HG03060 (cell line): ENCODE data around the gene SIL1.
"Not testable (repeated sequence)": the region's sequence is repeated elsewhere in the genome, so short reads cannot be mapped to it uniquely, and the experiment has no call there.

ENCODE experiments used
- ATAC-seq: cut with Tn5 transposase; IDR thresholded peaks from one replicate; pipeline ENCODE4 v1.9.1; 2021; ENCODE audit warnings: low read depth, moderate number of reproducible peaks; ENCODE audit not compliant: unreplicated experiment

Gene SIL1

DNA sequence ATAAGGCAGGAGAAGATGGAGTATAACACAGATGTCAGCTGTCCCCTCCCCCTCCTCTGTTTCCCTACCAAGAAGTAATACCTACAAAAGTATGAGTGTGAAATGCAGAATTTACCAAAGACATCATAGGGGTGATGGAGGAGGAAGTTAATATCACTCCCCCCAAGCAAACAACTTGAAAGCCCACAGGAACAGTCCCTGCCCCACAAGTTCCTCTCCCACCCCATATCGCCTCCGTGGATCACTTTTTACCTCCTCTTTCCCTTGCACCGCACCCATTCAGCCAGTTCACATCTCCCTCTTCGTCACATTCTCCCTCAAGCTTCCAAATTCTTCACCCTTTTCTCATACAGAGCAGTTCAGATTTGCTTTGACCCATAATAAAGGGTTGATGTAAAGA lies 7.0 kb upstream of the SIL1 start:
- no peak for ATAC-seq

DNA sequence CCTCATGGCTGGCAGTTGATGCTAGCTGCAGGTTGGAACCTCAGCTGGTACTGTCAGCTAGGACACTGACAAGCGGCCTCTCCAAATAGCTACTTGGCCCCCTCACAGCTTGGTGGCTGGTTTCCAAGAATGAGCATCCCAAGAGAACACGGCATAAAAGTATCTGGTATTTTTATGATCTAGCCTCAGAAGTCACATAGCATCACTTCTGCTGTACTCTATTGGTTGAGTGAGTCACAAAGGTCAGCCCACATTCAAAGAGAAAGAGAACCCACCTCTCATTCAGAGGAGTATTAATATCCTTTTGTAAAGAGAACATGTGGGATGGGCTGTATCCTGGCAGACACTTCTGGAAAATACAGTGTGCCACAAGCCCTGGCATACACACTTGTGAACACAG lies 6.0 kb upstream of the SIL1 start:
- no peak for ATAC-seq

DNA sequence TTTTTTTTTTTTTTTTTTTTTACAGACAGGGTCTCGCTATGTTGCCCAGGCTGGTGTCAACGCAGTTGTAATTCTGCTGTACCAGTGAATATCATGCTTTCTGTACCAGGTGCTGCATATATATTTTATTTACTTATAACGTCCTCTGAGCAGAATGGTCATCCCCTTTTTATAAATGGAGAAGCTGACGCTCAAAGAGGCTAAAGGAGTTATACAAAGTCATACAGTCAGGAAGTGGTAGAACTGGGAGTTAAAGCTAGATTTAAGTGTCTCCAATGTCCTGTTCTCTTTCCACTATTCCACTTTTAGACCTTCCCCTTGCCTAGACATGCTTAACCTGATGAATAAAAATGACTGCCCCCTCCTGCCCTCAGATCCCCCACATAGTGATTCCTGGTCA lies 1.2 kb upstream of the SIL1 start:
- no peak for ATAC-seq

DNA sequence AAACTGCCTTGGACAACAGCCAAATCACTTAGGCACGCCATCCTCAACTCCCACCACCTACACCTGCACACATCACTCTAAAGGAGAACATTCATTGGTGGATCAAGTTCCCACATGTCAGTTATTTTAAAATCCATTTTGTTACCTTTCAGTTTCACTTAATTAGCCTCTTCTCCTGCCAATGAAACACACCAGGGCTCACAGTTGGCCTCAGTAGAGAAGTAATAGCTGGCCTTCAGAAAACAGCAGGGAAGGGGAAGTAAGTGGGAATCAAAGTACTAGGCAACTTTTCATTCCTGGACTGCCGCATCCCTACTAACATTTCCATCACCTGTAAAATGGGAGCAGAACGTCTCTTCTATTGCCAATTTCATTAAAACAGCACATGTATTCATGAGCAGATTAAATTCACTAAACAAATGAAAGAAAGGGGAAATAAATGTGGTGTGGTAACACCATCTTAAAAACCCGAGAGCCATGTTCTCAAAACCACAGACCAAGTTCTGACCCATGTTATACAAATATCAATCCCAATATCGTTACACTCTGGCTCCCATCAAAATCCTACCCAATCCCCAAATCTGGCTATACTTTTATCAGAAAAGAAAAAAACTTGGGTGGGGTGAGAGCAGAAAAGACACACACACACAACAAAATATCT lies 1.7 kb downstream of the SIL1 start:
- ATAC-seq = no peak

DNA sequence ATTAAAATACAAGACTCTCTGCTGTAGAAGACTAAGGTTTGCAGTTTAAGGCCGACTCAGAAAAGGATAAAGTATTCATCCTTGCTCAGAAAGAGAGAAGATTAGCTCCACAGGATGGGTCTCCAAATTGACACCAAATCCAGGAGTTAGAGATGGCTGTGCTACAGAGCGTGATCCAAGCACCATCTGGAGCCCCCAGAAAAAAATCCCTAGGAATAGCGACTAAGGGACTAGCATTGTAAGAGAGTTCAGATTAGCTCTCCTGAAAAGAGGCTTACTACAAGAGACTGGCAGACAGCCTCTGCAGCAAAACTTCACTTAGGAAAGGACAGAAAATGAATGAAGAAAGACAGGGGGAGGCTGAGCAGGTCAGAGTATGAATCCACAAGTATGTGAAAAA lies 3.7 kb downstream of the SIL1 start:
- ATAC-seq = no peak

DNA sequence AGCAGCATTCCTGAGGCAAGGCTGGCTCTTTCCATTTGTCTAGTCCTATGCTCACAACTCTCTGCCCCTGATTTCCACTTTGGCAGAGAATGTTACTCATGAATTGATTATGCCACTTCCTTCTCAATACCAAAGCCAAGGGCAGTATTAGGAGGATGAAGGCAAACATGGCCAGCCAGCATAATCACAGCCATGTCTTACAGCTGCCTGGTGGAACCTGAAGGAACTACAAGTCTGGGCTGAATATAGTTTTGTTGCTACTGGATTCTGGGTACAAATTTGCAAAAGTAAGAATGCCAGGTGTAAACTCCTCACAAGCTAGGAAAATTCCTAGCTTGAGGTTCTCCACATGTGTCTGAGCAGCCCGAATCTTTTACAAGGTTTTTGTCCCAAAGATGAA lies 4.2 kb downstream of the SIL1 start:
- ATAC-seq = no peak

DNA sequence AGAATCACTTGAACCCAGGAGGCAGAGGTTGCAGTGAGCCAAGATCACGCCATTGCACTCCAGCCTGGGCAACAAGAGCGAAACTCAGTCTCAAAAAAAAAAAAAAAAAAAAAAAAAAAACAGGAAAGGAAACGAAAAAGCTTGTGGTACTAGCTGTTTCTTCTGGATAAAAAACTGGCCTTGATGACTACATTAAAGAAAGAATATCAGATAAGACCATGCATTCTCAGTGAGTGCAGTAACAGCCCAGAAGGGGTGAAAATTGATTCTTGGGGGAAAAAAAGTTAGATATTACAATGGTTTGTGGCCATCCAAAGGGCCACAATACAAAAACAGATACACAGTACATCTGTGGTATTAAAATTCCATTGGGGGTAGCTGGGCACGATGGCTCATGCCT lies 5.3 kb downstream of the SIL1 start:
- not testable (repeated sequence) for ATAC-seq

DNA sequence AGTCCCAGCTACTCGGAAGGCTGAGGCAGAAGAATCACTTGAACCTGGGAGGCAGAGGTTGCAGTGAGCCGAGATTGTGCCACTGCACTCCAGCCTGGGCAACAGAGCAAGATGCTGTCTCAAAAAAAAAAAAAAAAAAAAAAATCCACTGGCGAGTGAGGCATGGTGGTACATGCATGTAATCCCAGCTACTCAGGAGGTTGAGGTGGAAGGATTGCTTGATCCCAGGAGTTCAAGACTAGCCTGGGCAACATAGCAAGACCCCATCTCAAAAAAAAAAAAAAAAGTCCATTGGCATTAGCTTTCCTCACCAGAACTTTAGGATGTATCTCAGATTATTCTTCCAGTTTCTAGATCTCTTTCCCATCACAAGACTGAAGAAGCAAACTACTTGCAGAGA lies 6.2 kb downstream of the SIL1 start:
- not testable (repeated sequence) for ATAC-seq

DNA sequence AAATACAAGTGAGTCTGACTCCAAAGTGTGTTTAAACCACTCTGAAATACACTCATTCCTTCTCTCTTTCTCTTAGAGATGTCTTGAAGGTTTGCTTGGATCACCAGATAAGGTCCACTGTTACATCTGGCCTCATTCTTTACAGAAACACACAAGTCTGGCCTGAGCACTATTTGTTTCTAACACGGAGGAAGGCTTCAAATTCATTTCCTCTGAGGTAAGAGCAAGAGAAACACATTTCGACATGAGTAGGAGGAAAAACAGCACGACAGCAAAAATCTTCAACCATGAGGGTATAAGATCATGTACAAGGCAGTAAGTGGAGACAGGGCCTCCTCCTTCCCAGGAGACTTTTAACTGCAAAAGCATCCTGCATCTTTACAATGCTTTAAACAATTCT lies 8.0 kb downstream of the SIL1 start:
- no peak for ATAC-seq

DNA sequence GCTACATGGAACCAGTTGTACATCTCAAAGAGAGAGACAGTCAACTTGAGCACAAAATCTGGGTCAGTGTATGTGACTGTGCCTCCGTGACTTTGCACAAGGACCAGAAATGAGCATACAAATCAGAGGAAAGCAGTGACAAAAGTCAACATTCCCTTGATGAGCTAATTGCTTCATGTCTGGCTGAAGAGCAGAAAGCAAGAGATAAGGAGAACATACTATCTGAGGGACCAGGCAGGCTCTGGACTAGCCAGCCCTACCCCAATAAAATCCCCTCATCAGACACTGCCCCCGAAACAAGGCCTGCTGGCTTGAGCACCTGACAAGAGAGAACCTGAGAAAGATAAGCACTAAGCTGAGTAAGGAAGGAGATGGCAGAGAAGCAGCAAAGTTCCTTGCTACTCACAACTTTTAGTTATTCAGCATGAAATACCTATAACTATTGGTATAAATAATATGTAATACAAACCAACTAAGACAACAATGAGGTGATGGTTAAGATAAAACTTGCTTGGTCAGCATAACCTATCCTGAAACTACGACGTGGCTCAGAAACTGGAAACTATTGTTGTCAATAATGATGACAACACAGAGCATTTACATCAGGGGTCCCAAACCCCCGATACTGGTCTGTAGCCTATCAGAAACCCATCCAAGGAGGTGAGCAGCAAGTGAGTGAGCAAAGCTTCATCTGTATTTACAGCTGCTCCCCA lies 9.5 kb downstream of the SIL1 start:
- ATAC-seq = no peak

DNA sequence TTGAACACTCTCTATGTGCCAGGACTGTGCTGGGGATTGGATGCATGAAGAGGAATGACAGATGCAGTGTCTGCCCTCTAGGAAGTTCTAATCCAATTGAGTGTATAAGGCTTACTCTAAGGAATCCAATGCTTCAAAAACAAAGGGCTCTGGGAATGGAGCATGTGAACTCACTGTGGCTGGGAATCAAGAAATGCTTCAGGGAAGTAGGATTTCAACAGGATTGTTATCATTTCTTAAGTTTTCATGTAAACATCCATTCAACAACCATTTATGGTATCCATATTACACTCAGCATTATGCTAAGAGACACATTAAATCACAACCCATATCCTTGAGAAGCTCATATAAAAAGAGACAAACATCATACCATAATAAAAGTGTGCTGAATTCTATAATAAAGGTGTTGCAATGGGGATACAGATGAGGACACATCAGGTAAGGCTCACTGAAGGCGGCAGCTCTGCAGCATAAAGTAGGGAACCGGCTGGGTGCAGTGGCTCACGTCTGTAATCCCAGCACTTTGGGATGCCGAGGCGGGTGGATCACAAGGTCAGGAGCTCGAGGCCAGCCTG lies 11.3 kb downstream of the SIL1 start:
- no peak for ATAC-seq

DNA sequence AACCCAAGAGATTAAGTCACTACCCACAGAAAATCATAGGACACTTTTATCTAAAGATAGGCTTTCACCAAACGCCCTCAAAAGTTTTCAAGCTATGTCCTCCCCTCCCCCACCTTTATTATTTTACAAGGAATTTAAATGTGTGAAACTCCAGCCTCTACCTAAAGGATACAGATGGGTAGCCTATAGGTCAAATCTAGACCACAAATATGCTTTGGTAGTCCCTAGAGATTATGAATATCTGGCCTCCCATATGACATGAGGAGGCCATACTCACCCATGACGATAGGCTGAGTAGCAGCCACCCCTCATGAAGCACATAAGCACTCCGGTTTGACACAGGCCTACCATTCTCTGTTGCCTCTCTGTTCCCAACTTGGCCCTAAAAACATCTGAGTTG lies 11.9 kb downstream of the SIL1 start:
- ATAC-seq = no peak

DNA sequence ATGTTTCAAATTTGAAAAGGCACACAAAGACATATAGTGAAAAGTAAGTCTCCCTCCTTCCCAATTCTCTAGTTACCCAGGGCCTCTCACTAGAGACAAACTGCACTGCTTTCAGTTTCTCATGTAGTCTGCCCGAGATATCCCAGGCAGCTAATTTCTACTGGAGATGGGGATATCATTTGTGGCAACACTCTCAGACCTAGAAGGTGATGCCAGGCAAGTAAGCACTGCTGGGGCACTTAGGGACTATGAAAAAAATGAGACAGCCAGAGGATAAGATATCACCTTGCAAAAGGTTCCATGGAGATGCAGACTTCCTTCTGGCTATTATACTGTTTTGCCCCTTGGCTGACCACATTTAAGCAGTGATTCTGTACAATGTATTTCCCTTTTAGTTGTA lies 12.6 kb downstream of the SIL1 start:
- no peak for ATAC-seq

DNA sequence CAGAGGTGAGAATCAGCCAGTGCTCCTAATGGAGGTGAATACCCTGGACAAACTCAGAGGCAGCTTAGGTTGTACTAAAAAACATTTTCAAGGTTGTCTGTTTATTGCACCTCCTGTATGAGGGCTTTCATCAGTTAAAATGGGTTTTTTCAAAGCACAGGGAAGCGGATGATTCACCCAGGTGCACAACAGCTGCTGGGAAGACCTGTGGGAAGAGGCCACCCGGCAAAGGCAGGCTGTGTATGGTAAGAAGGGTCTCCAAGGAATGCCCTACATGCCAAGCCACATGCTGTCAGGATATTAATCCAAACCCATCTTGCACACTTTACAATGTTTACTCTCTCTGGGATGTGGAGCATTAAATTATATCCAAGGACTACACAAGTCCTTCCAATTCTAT lies 14.7 kb downstream of the SIL1 start:
- no peak for ATAC-seq

DNA sequence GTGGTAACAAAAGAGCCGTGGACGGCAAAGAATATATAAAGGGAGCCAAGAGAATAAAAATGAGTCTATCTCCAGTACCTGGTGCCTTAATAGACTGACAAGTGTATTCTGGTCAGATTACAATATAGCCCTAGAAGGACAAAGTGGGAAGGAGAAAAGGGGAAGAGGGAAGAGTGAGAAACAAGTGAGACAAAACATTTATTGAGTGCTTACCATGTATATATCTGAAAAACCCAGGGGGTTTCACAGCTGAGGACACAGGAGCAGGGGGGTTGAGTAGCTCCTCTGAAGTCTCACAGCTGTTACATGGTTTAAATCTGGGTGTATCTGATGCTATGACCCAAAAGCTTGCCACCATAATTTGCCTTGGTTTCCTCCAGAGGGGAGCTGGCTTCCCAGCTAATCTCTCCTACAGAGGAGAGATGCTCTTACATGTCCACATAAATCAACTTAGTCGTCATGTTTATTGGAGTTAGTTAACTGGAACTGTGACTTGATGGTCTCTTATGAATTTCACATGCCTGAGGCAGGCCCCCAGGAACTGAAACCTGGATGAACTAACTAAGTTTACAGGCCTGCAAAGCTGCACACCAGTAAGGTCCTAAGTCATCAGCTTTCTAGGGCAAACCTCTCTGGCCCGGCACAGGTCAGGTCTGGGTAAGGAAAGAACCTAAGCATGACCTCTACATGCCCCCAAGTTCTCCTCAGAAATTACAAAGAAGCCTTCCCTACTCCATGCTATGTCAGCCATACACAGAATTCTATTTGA lies 15.5 kb downstream of the SIL1 start:
- no peak for ATAC-seq

DNA sequence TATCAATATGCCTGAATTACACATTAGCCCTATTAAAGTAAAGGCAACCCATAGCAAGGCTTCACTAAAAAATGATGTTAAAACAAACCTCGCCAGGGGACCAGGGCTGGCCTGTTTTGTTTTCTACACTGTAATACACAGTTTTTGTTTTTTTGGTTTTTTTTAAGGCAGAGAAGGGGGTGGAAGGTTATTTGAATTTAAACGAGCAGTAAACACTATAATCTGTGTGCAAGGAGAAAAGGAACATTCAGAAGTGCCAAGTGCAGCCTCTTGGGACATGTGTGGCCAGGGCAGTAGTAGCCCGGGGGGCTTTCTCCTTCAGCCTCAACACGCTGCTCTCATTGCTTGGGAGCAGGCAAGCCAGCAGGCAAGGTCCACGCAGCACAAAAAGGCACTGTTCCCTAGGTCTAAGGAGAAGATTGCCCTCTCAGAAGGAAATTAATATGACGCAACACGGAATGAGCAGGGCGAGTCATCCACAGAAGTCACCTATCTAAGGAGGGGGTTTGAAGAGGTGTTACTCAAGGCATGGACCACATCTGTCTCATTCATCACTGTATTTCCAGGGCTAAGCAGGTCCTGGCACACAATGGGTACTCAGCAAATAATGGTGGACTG lies 16.2 kb downstream of the SIL1 start:
- no peak for ATAC-seq

DNA sequence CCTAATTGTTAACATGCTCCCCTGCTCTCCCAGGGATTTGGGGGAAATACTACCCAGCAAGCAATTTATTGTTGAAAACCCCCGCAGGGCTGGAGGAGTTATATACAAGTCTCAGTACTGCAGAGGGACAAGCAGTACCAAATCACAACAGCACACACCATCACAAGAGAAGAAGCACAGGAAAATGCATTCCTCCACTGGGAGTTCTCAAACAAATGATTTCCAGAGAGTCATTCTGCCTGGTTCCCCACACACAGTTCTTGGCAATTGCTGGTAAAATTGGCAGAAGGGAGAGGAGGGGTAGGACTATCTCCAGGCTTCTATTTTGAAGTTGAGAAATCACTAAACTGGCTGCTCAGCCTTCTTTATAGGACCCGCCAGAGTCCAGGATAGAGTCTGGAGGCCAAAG lies 16.8 kb downstream of the SIL1 start:
- ATAC-seq = no peak

DNA sequence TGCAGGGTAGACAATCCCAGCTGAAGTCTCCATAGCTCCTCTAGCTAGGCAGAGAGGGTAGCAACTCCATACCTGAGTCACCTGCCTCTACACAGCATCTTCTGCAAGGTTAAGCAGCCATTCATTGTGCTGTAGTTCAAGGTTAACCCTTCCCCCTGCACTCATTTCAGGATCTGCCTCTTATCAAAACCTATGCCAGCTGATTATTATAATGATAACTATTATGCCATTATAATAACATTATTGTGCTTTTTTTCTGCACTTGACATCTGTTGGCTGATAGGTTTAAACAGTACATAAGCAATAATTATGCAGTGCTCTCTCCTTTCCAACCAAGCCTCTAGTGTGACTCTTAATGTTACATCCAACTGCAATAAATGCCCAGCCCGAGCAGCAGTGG lies 17.3 kb downstream of the SIL1 start:
- ATAC-seq = no peak

DNA sequence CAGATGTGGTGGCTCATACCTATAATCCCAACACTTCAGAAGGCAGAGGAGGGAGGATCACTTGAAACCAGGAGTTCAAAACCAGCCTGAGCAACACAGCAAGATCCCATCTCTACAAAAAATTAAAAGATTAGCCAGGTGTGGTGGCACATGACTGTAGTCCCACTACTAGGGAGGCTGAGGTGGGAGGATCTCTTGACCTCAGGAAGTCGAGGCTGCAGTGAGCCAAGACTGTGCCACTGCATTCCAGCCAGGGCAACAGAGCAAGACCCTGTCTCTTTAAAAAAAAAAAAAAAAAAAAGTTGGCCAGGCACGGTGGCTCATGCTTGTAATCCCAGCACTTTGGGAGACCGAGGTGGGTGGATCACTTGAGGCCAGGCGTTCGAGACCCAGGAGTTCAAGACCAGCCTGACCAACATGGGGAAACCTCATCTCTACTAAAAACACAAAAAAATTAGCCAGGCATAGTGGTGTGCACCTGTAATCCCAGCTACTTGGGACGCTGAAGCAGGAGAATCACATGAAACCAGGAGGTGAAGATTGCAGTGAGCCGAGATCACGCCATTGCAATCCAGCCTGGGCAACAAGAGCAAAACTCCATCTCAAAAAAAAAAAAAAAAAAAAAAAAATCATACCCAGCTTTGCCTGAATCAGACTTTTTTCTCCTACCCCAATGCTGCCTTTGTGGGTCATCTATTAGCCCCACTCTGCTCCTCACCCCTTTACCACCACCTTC lies 18.2 kb downstream of the SIL1 start:
- not testable (repeated sequence) for ATAC-seq

DNA sequence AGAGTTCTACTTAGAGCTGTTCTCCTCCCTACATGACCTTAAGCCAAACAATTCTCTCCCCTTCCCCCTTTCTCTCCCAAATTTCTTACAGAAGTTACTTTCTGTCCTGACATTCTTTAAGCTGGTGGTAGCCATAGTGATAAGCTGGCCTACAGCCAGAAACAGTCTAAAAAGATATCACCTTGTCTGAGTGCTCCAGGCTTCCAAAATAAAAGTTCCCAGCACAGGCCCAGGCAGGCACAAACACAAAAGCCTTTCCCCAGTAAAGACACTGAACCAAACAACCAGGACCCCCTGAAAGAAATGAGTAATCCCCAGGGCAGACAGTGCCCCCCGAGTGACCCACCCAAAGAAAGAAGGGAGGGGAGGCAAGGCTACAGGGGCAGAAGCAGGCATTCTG lies 19.2 kb downstream of the SIL1 start:
- ATAC-seq = no peak
